ENCODE results near the gene PADI6.

PADI6 gene

DNA sequence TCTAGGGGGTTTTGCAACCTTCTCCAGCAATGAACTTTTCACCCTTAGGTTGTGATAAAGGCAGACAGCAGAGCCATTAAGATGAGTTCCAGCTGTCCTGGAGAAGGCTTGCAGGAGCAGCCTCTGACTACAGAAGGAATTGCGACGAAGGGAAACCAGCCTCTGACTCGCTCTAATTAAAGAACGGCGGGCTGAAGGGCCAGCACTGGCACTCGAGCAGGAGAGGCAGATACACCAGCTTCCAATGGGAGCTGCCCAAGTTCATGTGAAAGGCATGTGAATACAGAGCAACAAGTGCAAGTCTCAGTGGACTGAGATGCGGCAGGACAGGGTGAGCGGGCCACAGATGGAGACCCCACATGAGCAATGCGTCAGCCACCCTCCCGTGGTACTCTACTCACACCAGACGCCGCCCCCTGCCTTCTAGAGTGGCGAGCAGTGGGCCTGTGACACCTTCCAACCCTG, 51.8 kb downstream of the PADI6 start:
- DNase-seq (ENCODE audit: low read depth) = peak; percentile 75
- TF ChIP-seq CTCF (conservative IDR thresholded peaks at IDR 0.05; ENCODE audit: low read length) = no peak
- H3K4me3 ChIP-seq (ENCODE audit: low read length) = no peak overlapping the region

- no peak overlapping the region for H3K4me3 ChIP-seq (ENCODE audit: low read length)
- DNase-seq (ENCODE audit: low read depth) = no peak
- no peak for TF ChIP-seq CTCF (conservative IDR thresholded peaks at IDR 0.05; ENCODE audit: low read length)
Observed at GRCh38 chr1:17425806-17426600, 54.0 kb downstream of the PADI6 start.

- H3K4me3 ChIP-seq (ENCODE audit: low read length) = no peak overlapping the region
- no peak for TF ChIP-seq CTCF (conservative IDR thresholded peaks at IDR 0.05; ENCODE audit: low read length)
- DNase-seq (ENCODE audit: low read depth) = no peak
Observed at GRCh38 chr1:17427696-17428660, 56.0 kb downstream of the PADI6 start.

DNA sequence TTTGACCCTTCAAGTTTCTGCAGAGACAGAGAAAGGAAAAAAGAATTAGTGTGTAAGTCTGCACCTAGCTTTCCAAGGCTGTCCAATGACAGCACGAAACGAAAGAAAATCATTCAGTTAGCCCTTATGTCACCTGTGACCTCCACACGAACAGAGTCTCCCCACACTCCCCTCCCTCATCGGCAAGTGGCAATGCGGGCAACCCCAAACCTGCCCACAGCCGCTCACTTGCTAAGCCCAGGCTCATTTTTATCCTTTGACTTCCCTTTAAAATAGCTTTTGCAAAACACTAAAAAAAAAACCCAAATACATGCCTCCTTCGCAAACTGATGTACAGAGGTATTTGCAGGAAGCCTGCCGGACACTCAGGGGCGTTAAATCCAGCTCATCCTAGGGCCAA, 57.2 kb downstream of the PADI6 start:
- no peak overlapping the region for H3K4me3 ChIP-seq (ENCODE audit: low read length)
- DNase-seq (ENCODE audit: low read depth) = no peak
- TF ChIP-seq CTCF (conservative IDR thresholded peaks at IDR 0.05; ENCODE audit: low read length) = no peak

DNA sequence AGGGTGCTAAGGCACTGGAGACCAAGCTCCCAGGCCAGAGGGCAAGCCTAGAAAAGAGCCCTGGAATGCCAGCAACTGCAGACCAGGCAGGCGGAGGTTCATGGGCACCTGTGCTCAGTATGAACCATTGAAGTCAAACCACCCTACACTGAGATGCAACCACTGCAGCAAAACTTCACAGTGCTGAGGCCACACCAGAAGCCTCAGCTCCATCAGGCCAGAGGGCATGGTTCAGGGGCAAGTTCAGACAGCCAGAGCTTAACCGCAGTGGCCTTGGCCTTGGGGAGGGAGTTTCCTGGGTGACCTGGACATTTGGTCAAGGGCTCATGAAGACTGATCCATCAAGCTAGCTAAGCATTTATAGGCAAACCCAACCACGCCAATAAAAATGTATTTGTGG, 60.4 kb downstream of the PADI6 start:
- DNase-seq (ENCODE audit: low read depth) = no peak
- TF ChIP-seq CTCF (conservative IDR thresholded peaks at IDR 0.05; ENCODE audit: low read length) = no peak
- no peak overlapping the region for H3K4me3 ChIP-seq (ENCODE audit: low read length)

DNA sequence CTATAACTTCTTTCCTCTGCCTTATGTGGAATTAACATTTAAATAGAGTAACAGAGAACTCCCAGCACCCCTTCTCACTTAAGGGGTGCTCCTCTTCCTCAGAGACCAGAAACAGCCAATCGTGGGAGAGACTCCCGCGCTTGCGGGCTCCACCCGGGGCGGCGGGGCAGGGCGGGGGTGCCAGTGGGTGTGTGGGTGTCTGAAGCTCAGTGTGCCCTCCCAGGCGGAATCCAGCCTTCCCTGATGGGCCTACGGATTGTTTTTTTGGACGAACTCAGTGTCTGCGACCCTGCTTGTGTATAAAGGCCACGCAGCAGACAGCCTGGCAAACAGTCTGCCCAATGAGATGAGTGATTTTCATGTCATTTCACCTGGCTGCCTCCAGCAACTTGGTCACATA, 61.3 kb downstream of the PADI6 start:
- no peak for DNase-seq (ENCODE audit: low read depth)
- TF ChIP-seq CTCF (conservative IDR thresholded peaks at IDR 0.05; ENCODE audit: low read length) = no peak
- H3K4me3 ChIP-seq (ENCODE audit: low read length) = no peak overlapping the region

All from AG10803 (cell line).